Duodenal mucosa (tissue), 2 donors: ENCODE results near the gene CDH13.

Experiments
- H3K27ac ChIP-seq: one replicate; pipeline ENCODE4 v1.7.0; 2013; ENCODE audit warnings: low read depth, low read length
- H3K27me3 ChIP-seq, 2 donors: one replicate each; pipeline ENCODE4 v1.7.0; 2013; ENCODE audit warnings: low read length in 2 of 2, control low read depth in 1 of 2; ENCODE audit not compliant: insufficient read depth in 2 of 2, control insufficient read depth in 1 of 2
- H3K36me3 ChIP-seq, 2 donors: one replicate each; pipeline ENCODE4 v1.7.0; 2013; ENCODE audit warnings: low read length in 2 of 2, control low read depth in 1 of 2; ENCODE audit not compliant: insufficient read depth in 2 of 2, control insufficient read depth in 1 of 2
- H3K4me1 ChIP-seq, 2 donors: one replicate each; pipeline ENCODE4 v1.7.0; 2013; ENCODE audit warnings: low read length in 2 of 2, control low read depth in 1 of 2; ENCODE audit not compliant: insufficient read depth in 2 of 2, control insufficient read depth in 1 of 2
- H3K4me3 ChIP-seq, 2 donors: one replicate each; pipeline ENCODE4 v1.7.0; 2013; ENCODE audit warnings: low read length in 2 of 2, low read depth in 1 of 2
- H3K9ac ChIP-seq, 2 donors: one replicate each; pipeline ENCODE4 v1.7.0; 2013; ENCODE audit warnings: low read length in 2 of 2, low read depth in 1 of 2
- H3K9me3 ChIP-seq, 2 donors: one replicate each; pipeline ENCODE4 v1.7.0; 2013; ENCODE audit warnings: low read length in 2 of 2, control low read depth in 1 of 2; ENCODE audit not compliant: control insufficient read depth in 1 of 2

CDH13 gene

DNA sequence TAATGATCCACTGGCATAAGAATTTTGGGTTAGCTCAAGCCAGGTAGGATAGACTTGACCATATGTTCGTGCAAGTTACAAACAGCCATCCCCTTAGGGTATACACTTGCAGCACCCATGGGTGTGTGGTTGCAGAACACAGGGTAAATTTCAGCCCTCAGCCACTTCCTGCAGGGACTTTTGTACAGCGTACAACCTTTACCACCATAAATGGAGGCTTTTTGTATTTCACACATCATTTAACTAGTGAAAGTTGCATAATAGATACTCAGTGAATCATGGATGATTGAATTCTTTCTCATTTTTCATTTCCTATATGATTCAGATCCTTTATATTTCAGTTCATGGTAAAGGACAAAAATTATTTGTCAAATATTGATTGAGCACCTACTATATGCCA lies 473.9 kb downstream of the CDH13 start:
- H3K27ac ChIP-seq, result no peak overlapping the region
- H3K27me3 ChIP-seq, result no peaks in the 10 kb centered on the region
- no peaks in the 10 kb centered on the region for H3K36me3 ChIP-seq
- H3K9me3 ChIP-seq, result peaks cover 3 to 7% of the 10 kb centered on the region in 2 donors
- no peak overlapping the region for H3K4me3 ChIP-seq
- no peak overlapping the region for H3K9ac ChIP-seq
- H3K4me1 ChIP-seq, result peaks cover 0 to 3% of the 10 kb centered on the region in 2 donors

DNA sequence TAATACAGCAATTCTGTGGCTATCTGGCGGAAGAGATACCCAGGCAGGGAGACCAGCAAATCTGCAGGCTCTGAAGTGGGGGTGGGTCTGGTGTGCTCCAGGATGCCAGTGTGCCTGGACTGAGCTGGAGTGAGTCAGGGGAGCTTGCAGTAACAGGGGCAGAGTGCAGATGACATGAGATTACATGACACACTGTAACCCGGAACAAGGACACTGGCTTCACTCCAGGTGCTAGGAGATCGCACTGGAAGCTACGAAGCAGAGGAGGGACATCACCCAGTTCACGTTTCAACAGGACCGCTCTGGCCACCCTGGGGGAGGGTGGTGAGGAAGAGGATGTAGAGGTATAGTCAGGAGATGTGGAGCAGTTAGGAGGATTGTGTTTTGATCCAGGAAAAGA lies 475.6 kb downstream of the CDH13 start:
- no peaks in the 10 kb centered on the region for H3K27me3 ChIP-seq
- H3K9ac ChIP-seq, result no peak overlapping the region
- H3K4me3 ChIP-seq, result no peak overlapping the region
- H3K36me3 ChIP-seq, result no peaks in the 10 kb centered on the region
- H3K4me1 ChIP-seq, result no peaks in the 10 kb centered on the region
- no peak overlapping the region for H3K27ac ChIP-seq
- peaks cover 3 to 7% of the 10 kb centered on the region in 2 donors for H3K9me3 ChIP-seq

DNA sequence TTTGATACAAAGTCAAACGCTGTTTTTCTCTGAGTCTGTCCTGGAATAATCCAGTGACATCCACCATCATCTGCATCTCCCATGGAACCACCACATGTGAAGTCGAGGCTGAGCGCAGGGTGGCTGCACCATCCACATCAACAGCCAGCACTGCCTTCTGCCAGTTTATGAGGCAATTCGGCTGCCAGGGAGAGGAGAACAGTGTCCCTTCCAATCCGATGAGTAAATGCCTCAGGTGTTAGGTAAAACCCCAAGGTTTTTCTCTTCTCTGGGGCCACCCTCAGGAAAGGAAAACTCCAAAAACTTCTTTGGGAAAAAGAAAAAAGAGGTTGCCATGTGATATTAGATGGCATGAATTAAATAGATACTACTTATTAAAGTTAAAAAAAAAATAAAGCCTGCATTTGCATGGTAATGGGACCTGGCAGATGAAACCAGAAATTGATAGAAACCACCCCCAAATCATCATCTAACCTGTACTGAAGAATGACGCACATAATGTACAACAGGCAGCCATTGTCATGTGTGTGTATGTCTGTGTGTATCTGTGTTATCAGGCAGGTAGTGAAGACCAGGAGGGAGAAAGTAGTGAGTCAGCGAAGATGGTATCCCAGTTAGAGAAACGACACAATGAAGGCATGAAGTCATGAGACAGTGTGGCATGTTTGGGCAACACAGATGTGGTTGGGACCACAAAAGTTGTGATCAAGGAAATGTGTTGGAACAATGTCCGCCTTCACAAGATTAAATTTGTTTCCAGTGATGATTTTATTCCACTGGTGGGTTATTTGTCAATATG lies 478.7 kb downstream of the CDH13 start:
- Histone ChIP-seq H3K36me3 (no peaks in the 10 kb centered on the region), H3K27ac (no peak overlapping the region), H3K4me1 (no peaks in the 10 kb centered on the region), H3K9me3 (no peaks in the 10 kb centered on the region), H3K9ac (no peak overlapping the region), H3K4me3 (no peak overlapping the region), H3K27me3 (no peaks in the 10 kb centered on the region)

DNA sequence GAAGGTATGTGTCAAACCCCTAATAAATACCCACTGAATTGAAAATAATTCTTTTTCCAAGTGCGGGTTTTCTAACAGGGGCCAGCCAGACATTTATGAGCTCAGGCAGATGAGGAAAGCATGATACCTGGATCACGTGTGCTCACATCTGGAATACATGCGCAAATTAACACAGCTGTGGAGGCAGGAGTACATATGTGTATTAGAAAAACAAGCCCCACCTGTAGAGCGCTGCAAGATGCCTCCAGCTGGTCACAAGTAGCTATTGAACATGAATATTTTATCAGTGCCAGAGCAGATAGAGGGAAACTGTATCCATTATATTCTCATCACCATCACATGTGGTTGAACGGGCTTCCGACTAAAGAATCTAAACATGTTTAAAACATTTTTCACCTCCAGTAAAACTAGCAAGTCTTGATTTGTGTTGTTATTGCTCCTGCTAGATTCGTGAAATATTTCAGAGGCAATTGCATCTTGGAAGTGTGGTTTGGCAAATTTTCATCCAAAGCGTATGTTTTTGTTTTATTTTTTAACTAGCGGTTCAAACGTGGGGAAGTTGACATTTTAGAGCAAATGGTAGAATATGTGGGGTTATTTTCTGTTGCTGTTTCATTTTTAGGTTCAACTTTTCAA lies 482.8 kb downstream of the CDH13 start:
- Histone ChIP-seq H3K4me3 (no peak overlapping the region), H3K27me3 (no peaks in the 10 kb centered on the region), H3K9me3 (no peaks in the 10 kb centered on the region), H3K4me1 (no peaks in the 10 kb centered on the region), H3K9ac (no peak overlapping the region), H3K36me3 (no peaks in the 10 kb centered on the region), H3K27ac (no peak overlapping the region)

DNA sequence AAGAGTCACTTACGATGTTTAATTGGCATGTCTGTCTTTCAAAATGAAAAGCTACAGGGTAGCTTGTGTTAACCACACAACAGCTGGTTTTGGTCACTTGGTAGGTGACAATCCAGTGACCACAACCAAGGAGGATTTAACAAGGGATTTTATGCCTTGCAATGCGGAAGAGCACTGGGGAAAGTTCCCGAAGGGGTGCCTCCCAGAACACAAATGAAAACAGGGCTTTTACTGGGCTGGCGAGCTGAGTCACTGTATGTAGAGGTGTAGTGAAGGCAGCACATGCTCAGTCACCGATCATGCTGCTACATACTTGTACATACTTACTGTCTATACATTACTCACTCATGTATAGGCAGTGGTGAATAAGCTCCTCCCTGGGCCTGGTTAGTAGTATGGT lies 483.5 kb downstream of the CDH13 start:
- Histone ChIP-seq H3K4me1 (no peaks in the 10 kb centered on the region), H3K4me3 (no peak overlapping the region), H3K27ac (no peak overlapping the region), H3K9me3 (no peaks in the 10 kb centered on the region), H3K36me3 (no peaks in the 10 kb centered on the region), H3K27me3 (no peaks in the 10 kb centered on the region), H3K9ac (no peak overlapping the region)

DNA sequence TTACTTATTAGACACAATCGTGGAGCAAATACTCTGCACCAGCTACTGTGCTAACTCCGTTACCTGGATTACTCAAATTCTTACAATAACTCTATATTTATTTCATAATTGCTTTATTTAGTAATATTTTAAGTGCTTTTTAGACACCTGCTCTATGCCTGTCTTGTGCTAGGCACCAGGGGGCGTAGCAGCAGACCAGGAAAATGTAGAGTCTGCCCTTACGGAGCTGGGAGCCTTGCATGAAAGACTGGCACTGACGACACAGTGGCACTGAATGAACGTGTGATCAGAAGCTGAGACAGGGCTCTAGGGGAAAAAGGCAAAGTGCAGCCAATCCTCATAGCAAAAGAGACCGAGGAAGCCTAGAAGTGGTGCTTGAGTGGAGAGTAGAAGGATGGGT lies 486.5 kb downstream of the CDH13 start:
- H3K9ac ChIP-seq, result no peak overlapping the region
- H3K9me3 ChIP-seq, result no peaks in the 10 kb centered on the region
- H3K27me3 ChIP-seq, result no peaks in the 10 kb centered on the region
- no peak overlapping the region for H3K27ac ChIP-seq
- no peaks in the 10 kb centered on the region for H3K36me3 ChIP-seq
- H3K4me1 ChIP-seq, result no peaks in the 10 kb centered on the region
- no peak overlapping the region for H3K4me3 ChIP-seq

DNA sequence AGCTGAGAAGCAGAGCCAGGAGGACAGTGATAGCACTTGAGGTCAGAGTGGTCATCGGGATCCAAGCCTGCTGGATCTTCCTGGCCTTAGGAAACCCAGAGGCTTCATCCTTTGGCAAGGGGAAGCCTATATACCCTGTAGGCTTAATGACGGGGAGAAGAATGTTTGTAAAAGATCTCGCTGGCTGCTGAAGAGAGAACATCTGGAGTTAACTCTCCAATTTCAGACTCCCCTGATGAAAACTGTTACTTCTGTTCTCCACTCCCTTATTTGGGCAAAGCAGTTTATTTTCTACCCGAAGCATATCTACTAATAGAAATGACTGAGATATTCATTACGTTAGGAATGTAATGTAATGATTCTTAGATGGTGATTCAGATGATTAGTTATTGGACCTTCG lies 487.0 kb downstream of the CDH13 start:
- H3K4me3 ChIP-seq, result no peak overlapping the region

DNA sequence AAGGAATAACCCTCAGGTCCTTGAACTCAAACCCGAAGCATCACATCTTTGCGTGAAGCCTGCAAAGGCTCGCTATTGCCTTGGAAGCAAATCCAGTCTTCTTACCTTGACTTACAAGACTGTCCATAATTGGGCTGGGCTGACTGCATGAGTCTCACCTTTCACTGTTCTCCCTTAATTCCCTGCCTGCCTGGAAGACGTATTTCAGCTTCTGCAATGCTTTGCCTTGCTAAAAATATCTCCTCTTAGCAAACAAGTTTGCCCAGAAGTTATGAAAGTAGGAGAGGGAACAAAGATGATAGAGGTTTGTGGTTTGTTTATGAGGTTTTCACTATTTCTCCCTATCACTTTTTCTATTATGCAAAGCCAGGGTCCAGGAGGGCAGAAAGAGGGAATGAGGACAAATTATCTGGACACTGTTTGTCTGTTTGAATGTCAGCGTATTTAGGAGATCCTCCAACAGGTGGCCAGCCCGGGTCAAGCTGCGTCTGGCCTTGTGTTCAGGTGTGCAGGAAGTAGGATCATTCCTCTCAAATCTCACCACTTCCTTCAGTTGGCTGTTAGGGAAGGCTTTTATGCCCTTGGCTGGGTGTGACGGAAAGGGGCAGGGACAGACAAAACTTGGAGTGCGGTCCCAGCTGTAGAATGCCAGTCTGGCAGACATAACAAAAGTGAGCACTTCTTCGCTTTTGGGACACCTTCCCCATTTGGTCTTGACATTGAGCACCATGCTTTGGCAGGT lies 488.9 kb downstream of the CDH13 start:
- Histone ChIP-seq H3K36me3 (no peaks in the 10 kb centered on the region), H3K9me3 (no peaks in the 10 kb centered on the region), H3K27ac (no peak overlapping the region), H3K27me3 (no peaks in the 10 kb centered on the region), H3K4me3 (no peak overlapping the region), H3K9ac (no peak overlapping the region), H3K4me1 (no peaks in the 10 kb centered on the region)

More for the DNA sequence above, 487.0 kb downstream of the CDH13 start:
- no peaks in the 10 kb centered on the region for H3K4me1 ChIP-seq
- H3K9ac ChIP-seq, result no peak overlapping the region
- H3K27ac ChIP-seq, result no peak overlapping the region
- H3K9me3 ChIP-seq, result no peaks in the 10 kb centered on the region
- H3K36me3 ChIP-seq, result no peaks in the 10 kb centered on the region
- no peaks in the 10 kb centered on the region for H3K27me3 ChIP-seq

DNA sequence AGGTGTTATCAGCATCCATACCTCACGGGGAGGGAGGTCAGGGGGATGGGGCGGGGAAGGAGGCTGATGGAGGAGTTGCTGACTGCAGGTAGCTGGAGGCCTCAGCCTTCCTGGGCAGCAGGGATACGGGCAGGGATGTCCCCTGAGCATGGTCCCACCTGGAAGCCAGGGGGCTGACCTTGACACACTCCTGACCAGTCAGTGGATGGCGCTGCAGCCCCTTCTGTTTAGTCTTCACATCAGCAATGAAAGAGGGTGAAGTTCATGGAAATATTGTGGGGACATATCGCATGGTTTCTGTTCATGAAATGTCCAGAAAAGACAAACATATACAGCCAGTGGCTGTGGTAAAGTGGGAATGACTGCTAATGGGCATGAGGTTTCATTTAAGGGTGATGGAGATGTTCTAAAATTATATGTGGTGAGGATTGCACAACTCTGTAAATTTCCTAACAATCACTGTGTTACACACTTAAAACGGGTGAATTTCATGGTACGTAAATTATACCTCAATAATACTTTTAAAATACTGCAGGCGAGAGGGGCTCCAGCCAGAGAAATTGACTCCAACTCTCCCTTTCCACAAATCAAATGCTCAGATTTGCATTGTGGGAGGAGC lies 489.6 kb downstream of the CDH13 start:
- no peaks in the 10 kb centered on the region for H3K36me3 ChIP-seq
- no peaks in the 10 kb centered on the region for H3K9me3 ChIP-seq
- no peak overlapping the region for H3K4me3 ChIP-seq
- no peak overlapping the region for H3K9ac ChIP-seq
- no peaks in the 10 kb centered on the region for H3K4me1 ChIP-seq
- H3K27ac ChIP-seq, result no peak overlapping the region
- no peaks in the 10 kb centered on the region for H3K27me3 ChIP-seq

DNA sequence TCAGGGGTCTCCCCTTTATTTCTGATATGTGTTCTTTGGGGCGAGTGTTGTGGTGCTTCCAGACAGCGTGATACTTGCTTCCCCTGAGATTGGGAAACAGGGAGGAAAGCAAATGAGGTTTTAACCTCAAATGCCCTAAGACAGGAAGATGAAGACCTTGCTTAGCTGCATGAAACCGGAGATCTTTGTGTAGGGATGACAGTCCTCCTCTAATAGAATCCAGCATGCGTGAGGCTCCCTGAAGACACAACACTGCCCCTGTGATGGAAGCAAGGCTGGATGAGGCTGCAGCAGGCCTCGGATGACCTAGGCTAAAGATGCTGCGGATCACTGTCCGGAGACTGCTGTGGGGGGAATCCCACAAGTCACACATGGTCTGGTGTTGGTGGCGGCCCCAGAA lies 491.0 kb downstream of the CDH13 start:
- Histone ChIP-seq H3K27me3 (no peaks in the 10 kb centered on the region), H3K4me1 (no peaks in the 10 kb centered on the region), H3K9ac (no peak overlapping the region), H3K4me3 (no peak overlapping the region), H3K36me3 (no peaks in the 10 kb centered on the region), H3K27ac (no peak overlapping the region), H3K9me3 (no peaks in the 10 kb centered on the region)
